ENCODE measurements around the gene FAM107B.

Gene FAM107B

GRCh38 chr10:14775656-14776055, 959 bp upstream of the FAM107B start:
- DNase-seq, result no peak

- no peak for DNase-seq
Observed at GRCh38 chr10:14774214-14774580, 500 bp downstream of the FAM107B start.

GRCh38 chr10:14773551-14774213, 1.0 kb downstream of the FAM107B start:
- no peak for DNase-seq

GRCh38 chr10:14772399-14772798, 2.3 kb downstream of the FAM107B start:
- no peak for DNase-seq

GRCh38 chr10:14770927-14771326, 3.8 kb downstream of the FAM107B start:
- no peak for DNase-seq

- DNase-seq, result no peak
Observed at GRCh38 chr10:14761372-14761771, 13.3 kb downstream of the FAM107B start.

- peak in 1 of 2 donors; percentile 40 for DNase-seq
Observed at GRCh38 chr10:14758994-14759664, 15.6 kb downstream of the FAM107B start.

GRCh38 chr10:14758451-14758850, 16.2 kb downstream of the FAM107B start:
- no peak for DNase-seq

- no peak for DNase-seq
Observed at GRCh38 chr10:14757986-14758385, 16.7 kb downstream of the FAM107B start.

GRCh38 chr10:14757394-14757793, 17.3 kb downstream of the FAM107B start:
- DNase-seq, result peak in 1 of 2 donors; percentile 3

- DNase-seq, result no peak
Observed at GRCh38 chr10:14753441-14753840, 21.3 kb downstream of the FAM107B start.

- DNase-seq, result no peak
Observed at GRCh38 chr10:14751921-14752320, 22.8 kb downstream of the FAM107B start.

GRCh38 chr10:14751014-14751896, 23.4 kb downstream of the FAM107B start:
- peak in 1 of 2 donors; percentile 79 for DNase-seq

- peak in 1 of 2 donors; percentile 66 for DNase-seq
Observed at GRCh38 chr10:14749070-14749809, 25.5 kb downstream of the FAM107B start.

GRCh38 chr10:14748441-14748840, 26.3 kb downstream of the FAM107B start:
- DNase-seq, result no peak

GRCh38 chr10:14742815-14743214, 31.9 kb downstream of the FAM107B start:
- no peak for DNase-seq

GRCh38 chr10:14742382-14742781, 32.3 kb downstream of the FAM107B start:
- no peak for DNase-seq

- DNase-seq, result peak in 1 of 2 donors; percentile 28
Observed at GRCh38 chr10:14740684-14741247, 33.9 kb downstream of the FAM107B start.

- no peak for DNase-seq
Observed at GRCh38 chr10:14737808-14738545, 36.7 kb downstream of the FAM107B start.

GRCh38 chr10:14736600-14737081, 38.1 kb downstream of the FAM107B start:
- peak in 1 of 2 donors; percentile 46 for DNase-seq

GRCh38 chr10:14736043-14736442, 38.7 kb downstream of the FAM107B start:
- no peak for DNase-seq
